Neuronal stem cell (in vitro differentiated cells): ENCODE measurements around the gene NOS2.
"Not testable (repeated sequence)": the region's sequence is repeated elsewhere in the genome, so short reads cannot be mapped to it uniquely, and the experiment has no call there.

Experiments
- DNase-seq: peaks from one replicate; pipeline ENCODE4 v3.0.0-alpha.2; 2013; ENCODE audit warnings: low spot score
- H2AFZ ChIP-seq: one replicate; pipeline ENCODE4 v1.6.1; 2013; ENCODE audit warnings: mild to moderate bottlenecking, low read length, inconsistent platforms
- H2AK5ac ChIP-seq: 2 replicates; pipeline ENCODE4 v1.6.1; 2013; ENCODE audit warnings: low read depth, mild to moderate bottlenecking, inconsistent platforms, low read length, moderate library complexity, mixed read lengths
- H2BK120ac ChIP-seq: 2 replicates; pipeline ENCODE4 v1.6.1; 2013; ENCODE audit warnings: low read depth, mild to moderate bottlenecking, inconsistent platforms, low read length, moderate library complexity, mixed read lengths
- H2BK12ac ChIP-seq: one replicate; pipeline ENCODE4 v1.6.1; 2013; ENCODE audit warnings: low read length, inconsistent platforms
- H2BK15ac ChIP-seq: 2 replicates; pipeline ENCODE4 v1.6.1; 2013; ENCODE audit warnings: mild to moderate bottlenecking, low read length, inconsistent platforms, mixed read lengths
- H2BK5ac ChIP-seq: one replicate; pipeline ENCODE4 v1.6.1; 2013; ENCODE audit warnings: inconsistent platforms, mild to moderate bottlenecking, low read length, moderate library complexity
- H3K14ac ChIP-seq: one replicate; pipeline ENCODE4 v1.6.1; 2013; ENCODE audit warnings: low read length, inconsistent platforms
- H3K18ac ChIP-seq: 2 replicates; pipeline ENCODE4 v1.6.1; 2013; ENCODE audit warnings: low read length, inconsistent platforms
- H3K23ac ChIP-seq: 2 replicates; pipeline ENCODE4 v1.6.1; 2013; ENCODE audit warnings: low read depth, mild to moderate bottlenecking, mixed read lengths, low read length, inconsistent platforms; ENCODE audit not compliant: poor library complexity
- H3K27ac ChIP-seq: replicated peaks from 3 replicates; pipeline ENCODE4 v1.5.1; 2013; ENCODE audit warnings: low read length, inconsistent platforms
- H3K27me3 ChIP-seq, 3 experiments: 2 replicates each; pipeline ENCODE4 v1.6.1; 2013; ENCODE audit warnings: low read length in 3 of 3, mild to moderate bottlenecking in 2 of 3, inconsistent platforms in 1 of 3, low read depth in 1 of 3, mixed read lengths in 1 of 3, moderate library complexity in 1 of 3; ENCODE audit not compliant: control insufficient read depth in 3 of 3, insufficient read depth in 3 of 3
- H3K36me3 ChIP-seq, 2 donors: replicated peaks in 1 of 2; 2 replicates each; pipeline ENCODE4 v1.6.1; 2013; ENCODE audit warnings: low read length in 2 of 2; ENCODE audit not compliant: control insufficient read depth in 2 of 2, insufficient read depth in 2 of 2
- H3K4ac ChIP-seq: 2 replicates; pipeline ENCODE4 v1.6.1; 2013; ENCODE audit warnings: inconsistent platforms, mild to moderate bottlenecking, low read length, moderate library complexity
- H3K4me1 ChIP-seq, 2 donors: 1 replicate in 1 of 2; 2 replicates in 1 of 2; pipeline ENCODE4 v1.6.1; 2013; ENCODE audit warnings: low read length in 2 of 2, low read depth in 1 of 2; ENCODE audit not compliant: control insufficient read depth in 2 of 2, insufficient read depth in 1 of 2
- H3K4me2 ChIP-seq: one replicate; pipeline ENCODE4 v1.6.1; 2013; ENCODE audit warnings: mild to moderate bottlenecking, low read length, inconsistent platforms; ENCODE audit not compliant: insufficient read depth, poor library complexity, severe bottlenecking
- H3K4me3 ChIP-seq, 2 donors: 2 replicates each; pipeline ENCODE4 v1.5.1; 2013; ENCODE audit warnings: low read length in 2 of 2, mild to moderate bottlenecking in 2 of 2, inconsistent platforms in 1 of 2, moderate library complexity in 1 of 2
- H3K79me1 ChIP-seq: one replicate; pipeline ENCODE4 v1.6.1; 2013; ENCODE audit warnings: low read depth, mild to moderate bottlenecking, inconsistent platforms, low read length, moderate library complexity
- H3K9ac ChIP-seq: one replicate; pipeline ENCODE4 v1.6.1; 2013; ENCODE audit warnings: mild to moderate bottlenecking, low read depth, low read length, inconsistent platforms; ENCODE audit not compliant: poor library complexity
- H3K9me3 ChIP-seq, 2 donors: replicated peaks in 1 of 2; 2 replicates each; pipeline versions ENCODE3 to v1.6.1; 2013; ENCODE audit warnings: low read length in 2 of 2, mild to moderate bottlenecking in 2 of 2, inconsistent platforms in 1 of 2, low read depth in 1 of 2, mixed read lengths in 1 of 2, moderate library complexity in 1 of 2; ENCODE audit not compliant: control insufficient read depth in 2 of 2, insufficient read depth in 1 of 2
- H4K8ac ChIP-seq: one replicate; pipeline ENCODE4 v1.6.1; 2013; ENCODE audit warnings: low read depth, mild to moderate bottlenecking, inconsistent platforms, low read length, moderate library complexity
- H4K91ac ChIP-seq: one replicate; pipeline ENCODE4 v1.6.1; 2013; ENCODE audit warnings: low read length, low read depth, mild to moderate bottlenecking, inconsistent platforms; ENCODE audit not compliant: poor library complexity
- WGBS, 2 donors: extraction: QIAGEN DNeasy Blood & Tissue Kit; methylation state at CpG; one replicate each; pipeline ENCODE4 v1.1.7; 2013; ENCODE audit warnings: missing lambda C conversion rate in 2 of 2, mixed read lengths in 1 of 2; ENCODE audit not compliant: insufficient read length in 2 of 2, insufficient replicate concordance in 1 of 2; ENCODE audit errors: extremely low coverage in 2 of 2; 5-methylcytosine and 5-hydroxymethylcytosine counted together

The NOS2 gene

DNA sequence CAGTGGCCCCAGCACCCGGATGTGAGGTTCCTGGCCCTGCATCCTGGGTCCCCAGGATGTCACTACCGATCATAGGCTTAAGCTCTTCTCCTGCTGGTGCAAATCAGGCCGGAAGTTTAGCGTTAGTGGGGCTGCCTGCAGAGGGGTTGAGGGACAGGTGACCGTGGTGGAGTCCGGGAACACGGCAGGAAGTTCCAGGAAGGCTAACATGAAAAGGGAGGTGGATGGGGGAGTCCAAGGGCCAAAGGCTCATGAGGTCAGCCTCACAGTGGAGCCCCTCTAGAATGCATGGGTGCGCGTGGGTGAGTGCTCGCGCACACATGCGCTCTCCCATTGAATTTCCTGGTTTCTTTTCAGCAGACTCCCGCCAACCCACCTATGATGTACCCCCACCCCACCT is 46.6 kb downstream of the NOS2 start:
- not testable (repeated sequence) for H3K27ac ChIP-seq, H2BK15ac ChIP-seq, H2AK5ac ChIP-seq, H2BK5ac ChIP-seq, H3K18ac ChIP-seq, H3K4me1 ChIP-seq, H3K36me3 ChIP-seq, H3K4me3 ChIP-seq, H2AFZ ChIP-seq, H3K14ac ChIP-seq, H2BK120ac ChIP-seq, DNase-seq, H3K23ac ChIP-seq, H3K4ac ChIP-seq, H2BK12ac ChIP-seq, H4K8ac ChIP-seq, H4K91ac ChIP-seq, H3K9ac ChIP-seq, H3K4me2 ChIP-seq, H3K79me1 ChIP-seq, H3K9me3 ChIP-seq, H3K27me3 ChIP-seq
- WGBS, 2 donors = no CpG with 5 or more reads among the region's 13 CpGs

- H2BK15ac ChIP-seq, DNase-seq, H3K27me3 ChIP-seq, H3K36me3 ChIP-seq, H2AK5ac ChIP-seq, H3K4me1 ChIP-seq, H3K79me1 ChIP-seq, H3K27ac ChIP-seq, H3K9ac ChIP-seq, H3K23ac ChIP-seq, H3K14ac ChIP-seq, H3K4me3 ChIP-seq, H2BK5ac ChIP-seq, H3K4me2 ChIP-seq, H3K9me3 ChIP-seq, H4K91ac ChIP-seq, H4K8ac ChIP-seq, H3K4ac ChIP-seq, H2BK120ac ChIP-seq, H2AFZ ChIP-seq, H3K18ac ChIP-seq, H2BK12ac ChIP-seq: not testable (repeated sequence)
- WGBS, 2 donors = no CpG with 5 or more reads among the region's 19 CpGs
Observed at GRCh38 chr17:27752831-27753619, 47.3 kb downstream of the NOS2 start.

GRCh38 chr17:27751622-27752490 is 48.5 kb downstream of the NOS2 start:
- WGBS, 2 donors = no CpG with 5 or more reads among the region's 19 CpGs
- peak overlapping the region; percentile 9 for H3K18ac ChIP-seq
- no peak overlapping the region for H3K23ac ChIP-seq
- H3K79me1 ChIP-seq = no peaks in the 10 kb centered on the region
- no peak overlapping the region for H4K8ac ChIP-seq
- no peak overlapping the region for H3K4me2 ChIP-seq
- H3K9ac ChIP-seq = no peak overlapping the region
- no peak for DNase-seq
- no peaks in the 10 kb centered on the region for H3K27me3 ChIP-seq
- no peak overlapping the region for H3K27ac ChIP-seq
- no peak overlapping the region for H3K4me3 ChIP-seq
- H3K14ac ChIP-seq = no peak overlapping the region
- no peak overlapping the region for H2BK15ac ChIP-seq
- H3K36me3 ChIP-seq = no peaks in the 10 kb centered on the region
- no peak overlapping the region for H3K4ac ChIP-seq
- no peak overlapping the region for H4K91ac ChIP-seq
- H2AFZ ChIP-seq = no peak overlapping the region
- no peak overlapping the region for H2BK5ac ChIP-seq
- H2AK5ac ChIP-seq = no peak overlapping the region
- no peaks in the 10 kb centered on the region for H3K9me3 ChIP-seq
- H3K4me1 ChIP-seq = peaks cover 2 to 5% of the 10 kb centered on the region in 2 donors
- H2BK120ac ChIP-seq = no peak overlapping the region
- no peak overlapping the region for H2BK12ac ChIP-seq

DNA sequence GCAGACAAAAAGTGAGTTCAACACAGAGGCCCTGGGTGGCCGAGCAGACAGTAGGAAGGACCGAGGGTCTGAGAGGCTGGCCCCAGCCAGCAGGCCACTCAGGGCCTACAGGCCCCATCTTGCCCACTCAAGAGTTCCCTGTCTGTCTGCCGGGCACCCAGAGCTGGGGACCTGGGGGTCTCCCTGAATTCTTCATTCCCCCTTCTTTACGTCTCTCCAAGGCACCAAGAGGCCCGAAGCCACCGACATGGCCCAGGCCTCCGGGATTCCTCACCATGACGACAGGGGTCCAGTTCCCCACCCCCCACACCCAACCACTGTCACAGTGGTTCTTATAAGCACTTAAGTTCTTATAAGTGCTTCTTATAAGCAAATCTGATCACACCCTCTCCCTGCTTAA is 49.2 kb downstream of the NOS2 start:
- DNase-seq = no peak
- Histone ChIP-seq H3K27ac (no peak overlapping the region), H3K4ac (no peak overlapping the region), H3K9ac (no peak overlapping the region), H4K91ac (no peak overlapping the region), H2AFZ (no peak overlapping the region), H3K36me3 (no peaks in the 10 kb centered on the region), H2BK5ac (no peak overlapping the region), H2BK12ac (no peak overlapping the region), H2BK15ac (no peak overlapping the region), H3K4me1 (peaks cover 2 to 5% of the 10 kb centered on the region in 2 donors), H3K18ac (no peak overlapping the region), H2AK5ac (no peak overlapping the region), H3K14ac (no peak overlapping the region), H3K79me1 (no peaks in the 10 kb centered on the region), H2BK120ac (no peak overlapping the region), H3K27me3 (no peaks in the 10 kb centered on the region), H3K9me3 (no peaks in the 10 kb centered on the region), H3K4me3 (no peak overlapping the region), H3K4me2 (no peak overlapping the region), H4K8ac (no peak overlapping the region), H3K23ac (no peak overlapping the region)
- no CpG with 5 or more reads among the region's 8 CpGs for WGBS, 2 donors
